Measurements from ENCODE around the gene CTTN. TPM values are rescaled to one million over a fixed set of nuclear protein-coding genes. Genes with fewer than 3 reads are reported as not detected.

The CTTN gene
- total and polyA plus RNA-seq, 9 of the 15 experiments (the other 6 are each of a cell fraction or from before 2014, with no cell fraction given): 9.9 to 158 (median 99.7) TPM

- TF ChIP-seq TFAP4 (CRISPR knock-in tag; IDR thresholded peaks at IDR 0.05; ENCODE audit: borderline replicate concordance): peak; percentile 89; the same call in 1 of the 2 replicates
- peak; percentile 92 for TF ChIP-seq CBFB (CRISPR knock-in tag; IDR thresholded peaks at IDR 0.05)
- peak; percentile 56; the same call in 1 of the 2 replicates for TF ChIP-seq RNF2 (IDR thresholded peaks at IDR 0.05)
- TF ChIP-seq POLR2G (IDR thresholded peaks at IDR 0.05; ENCODE audit: low read depth, low read length): peak; percentile 43; the same call in 1 of the 2 replicates
- peak; percentile 94; the same call in 1 of the 2 replicates for TF ChIP-seq FOXP4 (CRISPR knock-in tag; IDR thresholded peaks at IDR 0.05; ENCODE audit: borderline replicate concordance)
- peak in 1 of 2 experiments; percentile 79; a peak in 3 of 4 replicates for TF ChIP-seq MNT (conservative IDR thresholded peaks at IDR 0.05)
- TF ChIP-seq HBP1 (CRISPR knock-in tag; IDR thresholded peaks at IDR 0.05): peak; percentile 70; the same call in 1 of the 2 replicates
- no peak for TF ChIP-seq CREB1 (IDR thresholded peaks at IDR 0.05)
- peak; percentile 23; the same call in 1 of the 2 replicates for TF ChIP-seq CREB1 (CRISPR knock-in tag; IDR thresholded peaks at IDR 0.05)
- TF ChIP-seq JUN (IDR thresholded peaks at IDR 0.05; ENCODE audit: borderline replicate concordance, low read depth, low read length): peak; percentile 84
- TF ChIP-seq JUN (CRISPR knock-in tag; IDR thresholded peaks at IDR 0.05; ENCODE audit: borderline replicate concordance): 0 out of 2 replicates have a peak, but pooled peaks have one; percentile 20
- TF ChIP-seq ETV5 (CRISPR knock-in tag; IDR thresholded peaks at IDR 0.05; ENCODE audit: low read depth): peak; percentile 93
- TF ChIP-seq GABPB1 (CRISPR knock-in tag; IDR thresholded peaks at IDR 0.05): peak; percentile 68
Observed at GRCh38 chr11:70423523-70424505, 25.5 kb downstream of the CTTN start (continued).

Measured in K562 (cell line).